ENCODE measurements around the gene UFC1. TPM values are rescaled to one million over a fixed set of nuclear protein-coding genes. Genes with fewer than 3 reads are reported as not detected.

UFC1 gene
- total and polyA plus RNA-seq, 2 donors (not counting 1 experiment from before 2014, with no cell fraction given), result 91.0 to 128 TPM

DNA sequence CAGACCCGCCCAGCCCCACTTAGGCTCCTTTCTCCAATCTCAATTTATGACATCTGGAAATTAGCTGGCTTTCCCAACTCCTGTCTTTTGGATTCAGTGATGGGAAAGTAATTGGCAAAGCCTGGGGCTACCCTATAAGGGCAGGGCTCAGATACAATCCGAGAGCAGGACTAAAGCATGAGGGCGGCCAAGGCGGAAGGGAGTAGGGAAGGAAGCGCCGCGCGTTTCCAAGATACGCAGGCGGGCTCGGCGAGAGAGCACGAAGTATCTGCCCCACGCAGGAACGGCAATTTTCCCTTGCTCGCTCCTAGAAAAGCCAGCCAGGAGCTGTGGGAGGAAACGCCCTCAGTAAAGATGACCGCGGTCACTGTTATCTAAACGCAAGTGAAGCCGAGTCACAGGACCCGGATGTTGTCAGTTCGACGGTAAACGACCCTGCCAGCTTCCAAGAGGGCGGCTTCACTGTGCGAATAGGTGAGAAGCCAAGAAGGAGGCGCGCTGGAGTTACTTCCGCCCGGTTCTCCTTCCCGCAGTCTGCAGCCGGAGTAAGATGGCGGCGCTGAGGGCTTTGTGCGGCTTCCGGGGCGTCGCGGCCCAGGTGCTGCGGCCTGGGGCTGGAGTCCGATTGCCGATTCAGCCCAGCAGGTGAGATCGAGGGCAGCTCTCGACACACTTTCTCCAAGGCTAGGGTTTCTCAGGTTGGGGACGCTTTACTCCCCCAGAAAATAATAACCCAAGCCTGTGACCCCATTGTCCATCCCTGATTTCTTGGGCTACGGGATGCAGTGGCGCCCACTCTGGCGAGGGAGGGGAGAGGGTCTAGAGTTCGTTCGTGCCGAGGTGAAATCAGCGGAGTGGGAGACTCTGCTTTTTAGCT lies 48.3 kb downstream of the UFC1 start, which contains the start of gene NDUFS2:
NDUFS2 (plus strand) TSS at position 532 of the 877 bp plus-strand sequence; CDS start at position 551, 19 bp downstream.
- Mint-ChIP-seq H3K4me1 (peaks cover 36% of the 10 kb centered on the region), H3K4me3 (peak within 1 kb of the TSS; percentile 96), H3K9me3 (ENCODE audit: insufficient read depth) (no peaks in the 10 kb centered on the region)

More for the DNA sequence above, 48.3 kb downstream of the UFC1 start, which contains the start of gene NDUFS2:
- Histone ChIP-seq H3K27ac (ENCODE audit: low read length in 2 of 2) (peak within 1 kb of the TSS; percentile 81 to 88), H3K79me2 (ENCODE audit: control insufficient read depth, insufficient read depth, low read length) (peaks cover 44% of the 10 kb centered on the region), H3K9ac (ENCODE audit: low read length) (peak within 1 kb of the TSS; percentile 90), H3K27me3 (replicated peaks in 1 of 4; ENCODE audit: control extremely low read depth in 1 of 4, control insufficient read depth in 3 of 4, insufficient read depth in 4 of 4, low read length in 3 of 4) (no peaks in the 10 kb centered on the region), H2AFZ (ENCODE audit: insufficient read depth, low read depth, low read length, poor library complexity, severe bottlenecking) (peak within 1 kb of the TSS; percentile 95), H3K9me3 (ENCODE audit: control extremely low read depth in 1 of 3, control insufficient read depth in 2 of 3, insufficient read depth in 1 of 3, low read length in 2 of 3) (no peaks in the 10 kb centered on the region), H3K4me3 (ENCODE audit: control extremely low read depth in 1 of 5, extremely low read depth in 1 of 5, insufficient read depth in 1 of 5, low read depth in 2 of 5, low read length in 4 of 5) (peak within 1 kb of the TSS; percentile 77 to 99 (median 88)), H3K4me1 (ENCODE audit: control insufficient read depth in 2 of 2, insufficient read depth in 2 of 2, low read length in 2 of 2) (peaks cover 16 to 26% of the 10 kb centered on the region in 2 donors), H3K36me3 (replicated peaks in 1 of 2; ENCODE audit: control extremely low read depth in 1 of 2, control insufficient read depth in 1 of 2, extremely low read depth in 1 of 2, insufficient read depth in 2 of 2, low read length in 1 of 2) (peaks cover 0 to 19% of the 10 kb centered on the region in 2 experiments), H4K20me1 (ENCODE audit: control insufficient read depth, insufficient read depth, low read length, poor library complexity, severe bottlenecking) (peaks cover 4% of the 10 kb centered on the region), H3K4me2 (replicated peaks; ENCODE audit: low read depth, low read length, poor library complexity, severe bottlenecking) (peak within 1 kb of the TSS; percentile 91)
- 6% methylated on average over 49 of the region's 53 CpGs for WGBS (ENCODE audit: insufficient coverage)
- peak within 1 kb of the TSS; percentile 97 for H3K27ac Mint-ChIP-seq
- no peaks in the 10 kb centered on the region for H3K27me3 Mint-ChIP-seq
- DNase-seq (peak; percentile 97), ATAC-seq (ENCODE audit: low read depth) (peak; percentile 98)
- intact Hi-C loops (cut with micrococcal nuclease), result loop anchor here (1.0 to 5.0 kb wide), 11 partner anchors 10 to 187 kb away; partner anchors contain the start of genes B4GALT3, CFAP126, DEDD and MPZ
- CTCF ChIA-PET, result interaction anchor here (0.8 to 3.9 kb wide), 19 partner anchors 9 to 198 kb away, joined by 3 to 23 read pairs (median 4); partner anchors contain the start of genes KLHDC9, PPOX and TOMM40L
- TF ChIP-seq CTCF (IDR thresholded peaks at IDR 0.05) (no peak), EZH2 (IDR thresholded peaks at IDR 0.05; ENCODE audit: borderline replicate concordance, insufficient read depth, low read depth, low read length, poor library complexity, severe bottlenecking) (no peak)
- POLR2A ChIA-PET, result interaction anchor here (0.5 to 2.5 kb wide), 12 partner anchors 11 to 548 kb away, joined by 3 to 21 read pairs (median 4); partner anchors contain the start of genes B4GALT3, DUSP12, PPOX and TOMM40L
